GM12878 (cell line): ENCODE data around the gene POLD4. TPM values are rescaled to one million over a fixed set of nuclear protein-coding genes. Genes with fewer than 3 reads are reported as not detected.

Experiments used
- BCLAF1 ChIP-seq: fragments of 450-650 bp; IDR thresholded peaks from 2 replicates; pipeline ENCODE4 v1.6.1; 2017; ENCODE audit warnings: antibody characterized with exemption, mild to moderate bottlenecking, moderate library complexity
- CTCF ChIP-seq, 3 experiments: IDR thresholded peaks in 2 of 3; conservative IDR thresholded peaks in 1 of 3; 2 replicates each; pipeline ENCODE4 v1.5.1; 2011; ENCODE audit warnings: low read depth in 3 of 3, low read length in 3 of 3, mild to moderate bottlenecking in 3 of 3, control low read depth in 2 of 3, moderate library complexity in 2 of 3, inconsistent platforms in 1 of 3, mixed read lengths in 1 of 3; ENCODE audit not compliant: control insufficient read depth in 2 of 3, insufficient read depth in 1 of 3; ENCODE audit errors: extremely low read depth in 1 of 3
- EED ChIP-seq: sonication (generic); IDR thresholded peaks from 2 replicates; pipeline ENCODE4 v1.6.1; 2016; ENCODE audit warnings: antibody characterized with exemption, low read depth
- FOXM1 ChIP-seq: IDR thresholded peaks from 2 replicates; pipeline ENCODE4 v1.6.1; 2012; ENCODE audit warnings: low read depth, mild to moderate bottlenecking, inconsistent platforms, low read length, moderate library complexity
- HSF1 ChIP-seq: fragments of 150-350 bp; IDR thresholded peaks from 2 replicates; pipeline ENCODE4 v1.6.1; 2014; ENCODE audit warnings: mild to moderate bottlenecking, low read depth, low read length
- MLLT1 ChIP-seq: fragments of 450-650 bp; IDR thresholded peaks from 2 replicates; pipeline ENCODE4 v1.6.1; 2016; ENCODE audit warnings: mild to moderate bottlenecking
- NBN ChIP-seq: fragments of 450-650 bp; IDR thresholded peaks from 2 replicates; pipeline ENCODE4 v1.6.1; 2016
- NRF1 ChIP-seq: conservative IDR thresholded peaks from 2 replicates; pipeline ENCODE4 v1.6.1; 2011; ENCODE audit warnings: mild to moderate bottlenecking, low read depth, low read length, improper control_type of control experiment
- POU2F2 ChIP-seq: IDR thresholded peaks from 3 replicates; pipeline ENCODE4 v1.6.1; 2011; ENCODE audit warnings: low read depth, mild to moderate bottlenecking, low read length, borderline replicate concordance
- RAD21 ChIP-seq: IDR thresholded peaks from 2 replicates; pipeline ENCODE4 v1.6.1; 2011; ENCODE audit warnings: mild to moderate bottlenecking, low read depth, low read length, moderate library complexity; ENCODE audit not compliant: insufficient read depth
- RFX5 ChIP-seq: IDR thresholded peaks from 2 replicates; pipeline ENCODE4 v1.6.1; 2011; ENCODE audit warnings: low read depth, low read length, improper control_type of control experiment
- SIX5 ChIP-seq: IDR thresholded peaks from 2 replicates; pipeline ENCODE4 v1.6.1; 2011; ENCODE audit warnings: mild to moderate bottlenecking, low read depth, low read length, moderate library complexity; ENCODE audit not compliant: severe bottlenecking
- TBL1XR1 ChIP-seq: IDR thresholded peaks from 2 replicates; pipeline ENCODE4 v1.6.1; 2012; ENCODE audit warnings: low read depth, low read length, improper control_type of control experiment
- TCF12 ChIP-seq: IDR thresholded peaks from 2 replicates; pipeline ENCODE4 v1.6.1; 2011; ENCODE audit warnings: low read depth, mild to moderate bottlenecking, low read length
- YBX1 ChIP-seq: fragments of 450-650 bp; IDR thresholded peaks from 2 replicates; pipeline ENCODE4 v1.6.1; 2016; ENCODE audit warnings: antibody characterized with exemption
- ZNF384 ChIP-seq: IDR thresholded peaks from 2 replicates; pipeline ENCODE4 v1.6.1; 2012; ENCODE audit warnings: low read depth, mild to moderate bottlenecking, low read length, improper control_type of control experiment, borderline replicate concordance
- ZNF592 ChIP-seq: fragments of 450-650 bp; IDR thresholded peaks from 2 replicates; pipeline ENCODE4 v1.6.1; 2017; ENCODE audit warnings: mild to moderate bottlenecking, moderate library complexity
- polyA plus RNA-seq, 11 experiments: library from polyadenylated mRNA; depleted of rRNA in 4 of 11; unstranded in 6 of 11; stranded (reverse) in 5 of 11; fragments of >200 nt; fragmentation: Nextera tagmentation in 4 of 11; fragmentation: Illumina TruSeq in 1 of 11; extraction: Ambion mirVana in 4 of 11; extraction: Trizol in 1 of 11; gene quantifications; 1 replicate in 1 of 11; 2 replicates in 10 of 11; pipeline versions ENCODE4 v1.2.1 to v1.2.3, GENCODE V29; 2011 to 2016; ENCODE audit warnings: inconsistent platforms in 2 of 11, missing spikeins in 2 of 11, low read depth in 1 of 11
- total RNA-seq, 4 experiments: library from RNA; depleted of rRNA in 3 of 4; stranded (reverse); fragments of >200 nt in 3 of 4; fragmentation: Illumina TruSeq in 1 of 4; extraction: Trizol in 1 of 4; gene quantifications; 2 replicates each; pipeline versions ENCODE4 v1.2.1 to v1.2.3, GENCODE V29; 2013 to 2021

Gene POLD4
- total and polyA plus RNA-seq, 10 of the 15 experiments (the other 5 are each of a cell fraction or from before 2014, with no cell fraction given) = 8.1 to 176 (median 88.1) TPM

GRCh38 chr11:67356864-67357561 lies 3.7 kb upstream of the POLD4 start (continued):
- TF ChIP-seq BCLAF1 = no peak
- peak; percentile 99 for TF ChIP-seq RAD21
- TF ChIP-seq SIX5 = no peak
- TF ChIP-seq EED = 0 out of 2 replicates have a peak, but pooled peaks have one; percentile 15
- peak; percentile 71; the same call in 1 of the 3 replicates for TF ChIP-seq POU2F2
- 0 out of 2 replicates have a peak, but pooled peaks have one; percentile 40 for TF ChIP-seq TBL1XR1
- no peak for TF ChIP-seq FOXM1
- 0 out of 2 replicates have a peak, but pooled peaks have one; percentile 28 for TF ChIP-seq ZNF592
- peak; percentile 78; the same call in 1 of the 2 replicates for TF ChIP-seq HSF1
- no peak for TF ChIP-seq YBX1
- peak; percentile 78 for TF ChIP-seq NBN
- peak; percentile 92 to 99 (median 98); a peak in 5 of 6 replicates for TF ChIP-seq CTCF (IDR thresholded peaks at IDR 0.05 in 2 of 3, conservative IDR thresholded peaks at IDR 0.05 in 1 of 3; ENCODE audit: control insufficient read depth in 2 of 3, extremely low read depth in 1 of 3, insufficient read depth in 1 of 3, low read depth in 3 of 3, low read length in 3 of 3)
- no peak for TF ChIP-seq RFX5
- TF ChIP-seq MLLT1 = peak; percentile 46; the same call in 1 of the 2 replicates
- TF ChIP-seq NRF1 = no peak; the same call in 1 of the 2 replicates
- peak; percentile 70 for TF ChIP-seq TCF12
- 0 out of 2 replicates have a peak, but pooled peaks have one; percentile 41 for TF ChIP-seq ZNF384
